ENCODE data around the gene MAP1B.

DNA sequence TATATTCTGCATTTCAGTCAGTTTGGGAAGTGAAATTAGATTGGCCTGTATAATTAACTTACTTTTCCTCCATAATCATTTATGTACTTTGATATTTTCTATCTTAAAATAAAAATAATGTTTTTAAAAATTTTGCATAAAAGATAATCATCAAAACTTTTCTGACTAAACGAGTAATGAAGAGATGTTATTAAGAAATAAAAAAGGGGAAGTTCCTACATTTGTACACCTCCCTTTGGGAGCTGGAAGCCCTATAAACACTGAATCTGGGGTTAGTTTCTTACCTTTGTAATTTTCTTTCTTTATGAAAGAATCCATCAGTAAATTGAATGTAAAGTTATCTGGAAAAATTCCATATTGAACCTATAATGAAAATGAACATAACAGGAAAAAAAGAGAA lies 126.6 kb downstream of the MAP1B start:
- TF ChIP-seq, protein P1, sequence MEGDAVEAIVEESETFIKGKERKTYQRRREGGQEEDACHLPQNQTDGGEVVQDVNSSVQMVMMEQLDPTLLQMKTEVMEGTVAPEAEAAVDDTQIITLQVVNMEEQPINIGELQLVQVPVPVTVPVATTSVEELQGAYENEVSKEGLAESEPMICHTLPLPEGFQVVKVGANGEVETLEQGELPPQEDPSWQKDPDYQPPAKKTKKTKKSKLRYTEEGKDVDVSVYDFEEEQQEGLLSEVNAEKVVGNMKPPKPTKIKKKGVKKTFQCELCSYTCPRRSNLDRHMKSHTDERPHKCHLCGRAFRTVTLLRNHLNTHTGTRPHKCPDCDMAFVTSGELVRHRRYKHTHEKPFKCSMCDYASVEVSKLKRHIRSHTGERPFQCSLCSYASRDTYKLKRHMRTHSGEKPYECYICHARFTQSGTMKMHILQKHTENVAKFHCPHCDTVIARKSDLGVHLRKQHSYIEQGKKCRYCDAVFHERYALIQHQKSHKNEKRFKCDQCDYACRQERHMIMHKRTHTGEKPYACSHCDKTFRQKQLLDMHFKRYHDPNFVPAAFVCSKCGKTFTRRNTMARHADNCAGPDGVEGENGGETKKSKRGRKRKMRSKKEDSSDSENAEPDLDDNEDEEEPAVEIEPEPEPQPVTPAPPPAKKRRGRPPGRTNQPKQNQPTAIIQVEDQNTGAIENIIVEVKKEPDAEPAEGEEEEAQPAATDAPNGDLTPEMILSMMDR (IDR thresholded peaks at IDR 0.05) = no peak
- TF ChIP-seq EZH2 (IDR thresholded peaks at IDR 0.05) (no peak), EZH2phosphoT487 (IDR thresholded peaks at IDR 0.05) (no peak)
